Ascending aorta (tissue), 2 donors: ENCODE measurements around the gene IL13RA2. TPM values are rescaled to one million over a fixed set of nuclear protein-coding genes. Genes with fewer than 3 reads are reported as not detected.

ENCODE experiments used
- DNase-seq, 2 donors: peaks; one replicate each; pipeline ENCODE4 v3.0.0-alpha.2; 2019; ENCODE audit warnings: low spot score in 2 of 2
- H3K27ac ChIP-seq, 2 donors: fragments of 200-600 bp; sonication (generic); one replicate each; pipeline ENCODE4 v1.5.1; 2016 to 2017; ENCODE audit warnings: mild to moderate bottlenecking in 1 of 2
- H3K27me3 ChIP-seq: fragments of 200-600 bp; sonication (generic); one replicate; pipeline ENCODE4 v1.5.1; 2017
- H3K36me3 ChIP-seq, 2 donors: fragments of 200-600 bp; sonication (generic); one replicate each; pipeline ENCODE4 v1.5.1; 2016
- H3K4me1 ChIP-seq, 2 donors: fragments of 200-600 bp; sonication (generic); one replicate each; pipeline ENCODE4 v1.5.1; 2016 to 2017; ENCODE audit warnings: mild to moderate bottlenecking in 1 of 2
- H3K4me3 ChIP-seq, 2 donors: fragments of 200-600 bp; sonication (generic); one replicate each; pipeline ENCODE4 v1.5.1; 2016 to 2017; ENCODE audit warnings: mild to moderate bottlenecking in 1 of 2
- H3K9me3 ChIP-seq, 2 donors: fragments of 200-600 bp; sonication (generic); one replicate each; pipeline ENCODE4 v1.5.1; 2016
- intact Hi-C: fragments of 100-400 bp; cut with DNase I; formaldehyde crosslinking; loops from one replicate; pipeline ENCODE4 v1.15.1; 2023
- total RNA-seq: library from RNA; depleted of rRNA; stranded (reverse); fragments of >200 nt; gene quantifications from one replicate; pipeline ENCODE4 v1.1.0, GENCODE V29; 2016
- TF ChIP-seq, protein P1 (sequence below), 3 experiments: fragments of 200-600 bp in 2 of 3; fragments of 450-650 bp in 1 of 3; sonication (generic) in 2 of 3; IDR thresholded peaks; one replicate each; pipeline ENCODE4 v1.5.1; 2016 to 2019; ENCODE audit warnings: antibody characterized with exemption in 3 of 3, mild to moderate bottlenecking in 1 of 3, moderate library complexity in 1 of 3

The IL13RA2 gene
- total RNA-seq, 1 donor from 2014 or later, result 2.6 TPM

DNA sequence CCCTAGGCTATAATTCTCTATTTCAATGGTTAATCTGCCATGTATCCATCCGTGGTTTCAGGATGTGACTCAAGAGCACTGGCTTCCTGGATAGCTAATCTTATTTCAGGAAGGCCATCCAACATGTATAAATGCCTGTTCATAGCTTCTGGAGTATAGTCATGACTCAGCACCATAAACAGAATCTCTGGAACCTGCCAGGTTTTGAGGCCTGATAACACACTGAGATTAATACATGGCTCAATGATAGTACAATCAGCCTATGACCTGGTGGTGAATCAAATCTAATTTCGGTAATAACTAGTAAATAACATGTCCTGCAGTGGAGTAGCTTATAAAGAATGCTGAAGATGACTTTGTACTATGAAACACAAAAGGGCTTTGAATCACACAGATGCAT lies 5.7 kb upstream of the IL13RA2 start:
- H3K27me3 ChIP-seq, result no peaks in the 10 kb centered on the region
- DNase-seq, result no peak
- peak overlapping the region in 1 of 2 donors; percentile 14 for H3K27ac ChIP-seq
- intact Hi-C loops, result no loop called here
- H3K36me3 ChIP-seq, result no peaks in the 10 kb centered on the region
- no peaks in the 10 kb centered on the region for H3K9me3 ChIP-seq
- no peaks in the 10 kb centered on the region for H3K4me1 ChIP-seq
- TF ChIP-seq, protein P1, sequence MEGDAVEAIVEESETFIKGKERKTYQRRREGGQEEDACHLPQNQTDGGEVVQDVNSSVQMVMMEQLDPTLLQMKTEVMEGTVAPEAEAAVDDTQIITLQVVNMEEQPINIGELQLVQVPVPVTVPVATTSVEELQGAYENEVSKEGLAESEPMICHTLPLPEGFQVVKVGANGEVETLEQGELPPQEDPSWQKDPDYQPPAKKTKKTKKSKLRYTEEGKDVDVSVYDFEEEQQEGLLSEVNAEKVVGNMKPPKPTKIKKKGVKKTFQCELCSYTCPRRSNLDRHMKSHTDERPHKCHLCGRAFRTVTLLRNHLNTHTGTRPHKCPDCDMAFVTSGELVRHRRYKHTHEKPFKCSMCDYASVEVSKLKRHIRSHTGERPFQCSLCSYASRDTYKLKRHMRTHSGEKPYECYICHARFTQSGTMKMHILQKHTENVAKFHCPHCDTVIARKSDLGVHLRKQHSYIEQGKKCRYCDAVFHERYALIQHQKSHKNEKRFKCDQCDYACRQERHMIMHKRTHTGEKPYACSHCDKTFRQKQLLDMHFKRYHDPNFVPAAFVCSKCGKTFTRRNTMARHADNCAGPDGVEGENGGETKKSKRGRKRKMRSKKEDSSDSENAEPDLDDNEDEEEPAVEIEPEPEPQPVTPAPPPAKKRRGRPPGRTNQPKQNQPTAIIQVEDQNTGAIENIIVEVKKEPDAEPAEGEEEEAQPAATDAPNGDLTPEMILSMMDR (IDR thresholded peaks at IDR 0.05), result no peak
- H3K4me3 ChIP-seq, result no peak overlapping the region

DNA sequence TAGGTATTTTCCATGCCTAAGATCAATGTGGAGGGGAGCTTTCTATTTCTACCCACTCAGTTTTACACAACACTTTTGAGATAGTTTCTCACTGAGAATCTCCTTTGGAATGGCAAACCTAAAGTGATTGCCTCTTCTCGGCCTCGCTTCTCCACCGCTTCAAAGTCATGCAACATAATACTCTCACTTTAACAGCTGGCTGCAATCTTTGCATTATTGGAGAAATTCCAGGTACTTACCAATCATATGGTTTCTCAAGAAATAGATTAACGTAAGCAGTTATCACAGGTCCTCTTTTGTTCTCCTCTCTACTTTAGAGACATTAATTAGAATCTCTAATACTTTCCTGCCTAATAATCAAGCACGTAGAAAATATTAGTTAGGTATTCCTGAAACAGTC lies 3.7 kb upstream of the IL13RA2 start:
- intact Hi-C loops, result no loop called here
- Histone ChIP-seq H3K9me3 (no peaks in the 10 kb centered on the region), H3K4me1 (no peaks in the 10 kb centered on the region), H3K27me3 (no peaks in the 10 kb centered on the region), H3K27ac (no peak overlapping the region), H3K36me3 (no peaks in the 10 kb centered on the region), H3K4me3 (no peak overlapping the region)
- TF ChIP-seq, protein P1 (IDR thresholded peaks at IDR 0.05), result no peak
- no peak for DNase-seq

DNA sequence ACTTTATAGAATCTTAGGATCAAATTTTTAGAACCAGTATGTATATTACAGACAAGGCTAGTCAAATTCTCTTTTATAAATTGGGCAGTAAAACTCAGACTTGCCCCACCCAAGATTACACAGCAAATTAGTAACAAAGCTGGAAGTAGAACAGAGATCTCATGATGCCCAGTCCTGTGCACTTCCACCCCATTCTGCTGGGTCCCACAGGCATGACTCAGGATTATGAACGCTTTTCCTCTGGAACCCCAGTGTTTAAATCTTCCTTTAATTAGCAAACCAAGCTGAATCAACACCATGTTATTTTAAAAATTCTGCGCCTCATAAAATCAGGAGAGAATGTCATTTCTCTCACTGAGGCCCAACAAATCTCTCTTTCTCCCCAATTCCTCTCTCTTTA lies 1.5 kb upstream of the IL13RA2 start:
- Histone ChIP-seq H3K9me3 (no peaks in the 10 kb centered on the region), H3K27ac (no peak overlapping the region), H3K4me1 (no peaks in the 10 kb centered on the region), H3K4me3 (no peak overlapping the region), H3K27me3 (no peaks in the 10 kb centered on the region), H3K36me3 (no peaks in the 10 kb centered on the region)
- intact Hi-C loops, result no loop called here
- no peak for DNase-seq
- TF ChIP-seq, protein P1 (IDR thresholded peaks at IDR 0.05), result no peak

DNA sequence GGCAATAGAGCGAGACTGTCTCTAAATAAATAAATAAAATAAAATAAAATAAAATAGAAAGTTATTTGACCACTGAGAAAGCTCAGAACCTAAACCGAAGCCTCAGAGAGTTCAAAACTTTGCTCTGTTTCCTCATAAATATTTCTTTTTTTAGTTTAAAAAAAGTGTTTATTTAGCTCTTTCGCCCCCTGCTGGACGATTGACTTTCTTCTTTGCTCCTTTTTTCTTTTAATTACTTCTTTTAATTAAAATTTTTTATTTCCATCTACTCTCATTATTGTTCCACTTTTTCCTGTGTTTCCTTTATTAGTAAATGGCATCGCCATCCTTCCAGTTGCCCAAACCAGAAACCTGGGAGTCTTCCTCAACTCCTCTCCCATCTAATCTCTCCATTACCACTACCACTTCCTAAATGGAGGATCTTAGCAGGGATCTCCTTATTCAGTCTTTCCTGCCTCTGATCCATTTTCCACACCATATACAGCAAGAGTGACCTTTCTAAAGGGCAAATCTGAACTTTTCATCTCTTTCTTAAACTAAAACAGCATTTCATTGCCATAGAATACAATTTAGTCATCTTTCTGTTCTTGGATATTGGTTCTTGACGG lies 728 bp upstream of the IL13RA2 start:
- no peak for DNase-seq

DNA sequence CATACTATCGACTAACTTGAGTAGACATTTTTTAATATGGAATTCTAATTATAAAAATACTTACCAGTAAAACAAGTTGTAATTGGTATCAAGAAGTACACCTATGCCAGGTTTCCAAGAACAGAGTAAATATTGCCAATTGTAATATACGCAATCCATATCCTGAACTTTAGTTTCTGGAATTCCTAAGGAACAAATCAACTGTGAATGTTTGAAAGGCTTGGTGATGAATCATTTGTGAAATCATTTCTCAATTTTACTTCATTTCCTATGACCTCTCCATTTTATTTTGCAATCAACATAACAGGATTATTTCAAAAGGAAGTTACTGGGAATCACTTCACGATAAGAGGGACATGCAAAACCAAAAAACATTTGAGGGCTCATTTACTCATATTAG lies 3.7 kb downstream of the IL13RA2 start:
- TF ChIP-seq, protein P1 (IDR thresholded peaks at IDR 0.05), result no peak
- H3K27me3 ChIP-seq, result no peaks in the 10 kb centered on the region
- intact Hi-C loops, result no loop called here

More for the DNA sequence above, 728 bp upstream of the IL13RA2 start:
- H3K27ac ChIP-seq, result no peak overlapping the region
- no peaks in the 10 kb centered on the region for H3K27me3 ChIP-seq
- H3K4me1 ChIP-seq, result no peaks in the 10 kb centered on the region
- intact Hi-C loops, result no loop called here
- no peak overlapping the region for H3K4me3 ChIP-seq
- no peaks in the 10 kb centered on the region for H3K9me3 ChIP-seq
- no peaks in the 10 kb centered on the region for H3K36me3 ChIP-seq
- TF ChIP-seq, protein P1 (IDR thresholded peaks at IDR 0.05), result peak in 2 of 3 experiments; percentile 18 to 23

DNA sequence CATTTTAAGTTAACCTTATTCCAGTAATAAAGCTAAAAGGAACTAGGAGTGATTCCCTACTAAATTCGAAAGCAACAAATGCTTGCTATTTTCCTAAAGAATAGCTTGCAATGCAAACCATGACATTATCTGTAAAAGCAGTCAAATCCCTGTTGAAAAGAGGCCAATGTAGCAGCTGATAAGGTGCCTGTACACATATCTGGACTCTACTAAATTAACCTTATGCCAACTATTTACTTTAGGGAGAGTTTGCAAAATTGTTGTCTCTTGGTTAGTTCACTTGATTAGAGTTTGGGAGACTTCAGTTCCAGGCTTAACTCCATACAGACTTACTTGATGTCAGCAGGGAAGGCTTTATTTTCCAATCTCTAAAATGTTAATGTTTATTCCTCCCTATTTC lies 6.0 kb downstream of the IL13RA2 start:
- Histone ChIP-seq H3K27ac (no peak overlapping the region), H3K4me3 (no peak overlapping the region), H3K9me3 (no peaks in the 10 kb centered on the region), H3K27me3 (no peaks in the 10 kb centered on the region), H3K4me1 (no peaks in the 10 kb centered on the region), H3K36me3 (no peaks in the 10 kb centered on the region)
- TF ChIP-seq, protein P1 (IDR thresholded peaks at IDR 0.05), result no peak
- no peak for DNase-seq
- intact Hi-C loops, result no loop called here

More for the DNA sequence above, 3.7 kb downstream of the IL13RA2 start:
- H3K9me3 ChIP-seq, result no peaks in the 10 kb centered on the region
- H3K4me1 ChIP-seq, result no peaks in the 10 kb centered on the region
- no peak overlapping the region for H3K4me3 ChIP-seq
- DNase-seq, result no peak
- H3K36me3 ChIP-seq, result no peaks in the 10 kb centered on the region
- H3K27ac ChIP-seq, result no peak overlapping the region
